GM12878 (cell line): ENCODE data around the gene GON4L.

Experiments
- MTA3 ChIP-seq: IDR thresholded peaks from 2 replicates; pipeline ENCODE4 v1.6.1; 2012; ENCODE audit warnings: low read length, inconsistent platforms, borderline replicate concordance
- TCF3 ChIP-seq: IDR thresholded peaks from 2 replicates; pipeline ENCODE4 v1.6.1; 2012; ENCODE audit warnings: low read depth, mild to moderate bottlenecking, low read length, borderline replicate concordance; ENCODE audit not compliant: insufficient read depth

GRCh38 chr1:155715777-155716176, 141.2 kb downstream of the GON4L start:
- TF ChIP-seq TCF3, result no peak
- no peak for TF ChIP-seq MTA3
